Measurements from ENCODE around the gene S100P. TPM values are rescaled to one million over a fixed set of nuclear protein-coding genes. Genes with fewer than 3 reads are reported as not detected.

Gene S100P
- total RNA-seq, 2 experiments from 2014 or later = 165 to 176 TPM

DNA sequence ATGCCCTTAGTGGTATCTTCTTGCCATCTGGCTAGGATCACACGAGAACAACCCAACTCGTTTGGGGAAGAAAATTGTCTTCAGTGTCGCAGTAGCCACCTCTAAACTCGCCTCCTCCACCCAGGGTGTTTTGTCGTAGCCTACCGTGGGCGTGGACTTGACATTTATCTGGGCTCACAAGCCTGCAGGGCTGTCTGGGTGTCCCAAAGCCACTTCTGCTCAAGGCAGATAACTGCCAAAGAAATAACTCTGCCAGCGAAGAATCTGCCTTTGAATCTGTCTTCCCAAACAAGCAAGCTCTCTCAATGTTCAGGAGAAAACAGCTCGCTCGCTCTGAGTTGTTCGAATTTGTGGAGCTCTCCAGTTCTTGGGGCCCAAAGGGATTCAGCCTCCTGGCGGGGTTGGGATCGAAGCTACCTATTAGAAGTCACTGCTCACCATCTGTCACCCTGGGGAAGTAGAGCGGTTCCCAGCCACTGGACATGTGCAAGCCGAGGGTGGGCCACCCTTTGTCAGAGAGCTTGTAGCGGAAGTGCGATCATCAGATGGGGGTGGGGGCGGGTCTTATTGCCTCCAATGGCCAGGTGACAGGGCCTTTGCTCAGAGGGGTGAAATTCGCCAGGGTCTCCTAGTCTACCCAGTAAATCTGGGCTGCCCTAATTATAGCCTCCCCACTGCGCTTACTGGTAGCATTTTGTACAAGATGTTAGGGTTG, 37.1 kb downstream of the S100P start:
- Mint-ChIP-seq H3K4me3 (no peak overlapping the region), H3K27ac (no peak overlapping the region), H3K36me3 (ENCODE audit: low read depth) (no peaks in the 10 kb centered on the region), H3K4me1 (peaks cover 3% of the 10 kb centered on the region), H3K9me3 (no peaks in the 10 kb centered on the region), H3K27me3 (no peaks in the 10 kb centered on the region)
- ChIA-PET CTCF (interaction anchor here (3.0 kb wide), 1 partner anchor 143 kb away, joined by 8 read pairs; no protein-coding TSS in a partner anchor), POLR2A (no interaction called here)
- DNase-seq = no peak

DNA sequence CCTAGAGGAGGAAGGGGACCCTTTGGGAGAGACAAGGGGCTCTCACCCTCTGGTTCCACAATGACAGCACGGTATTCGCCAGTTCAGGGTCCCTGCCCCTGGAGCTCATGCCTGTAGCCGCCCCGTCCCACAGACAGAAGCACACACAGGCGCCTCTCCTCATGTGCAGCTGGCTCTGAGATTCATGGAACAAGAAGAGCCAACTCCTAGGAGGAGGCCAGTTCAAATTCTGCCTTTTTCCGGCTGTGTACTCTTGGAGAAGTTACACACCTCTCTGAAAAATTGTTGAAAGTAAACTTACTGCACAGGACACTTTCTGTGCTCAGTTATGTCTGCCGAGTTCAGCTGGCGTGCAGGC, 37.6 kb downstream of the S100P start:
- no peaks in the 10 kb centered on the region for H3K9me3 Mint-ChIP-seq
- no peaks in the 10 kb centered on the region for H3K27me3 Mint-ChIP-seq
- ChIA-PET CTCF (interaction anchor here (3.0 kb wide), 1 partner anchor 142 kb away, joined by 8 read pairs; no protein-coding TSS in a partner anchor), POLR2A (no interaction called here)
- no peak overlapping the region for H3K4me3 Mint-ChIP-seq
- H3K36me3 Mint-ChIP-seq (ENCODE audit: low read depth) = no peaks in the 10 kb centered on the region
- H3K4me1 Mint-ChIP-seq = peaks cover 3% of the 10 kb centered on the region
- DNase-seq = no peak
- H3K27ac Mint-ChIP-seq = no peak overlapping the region

DNA sequence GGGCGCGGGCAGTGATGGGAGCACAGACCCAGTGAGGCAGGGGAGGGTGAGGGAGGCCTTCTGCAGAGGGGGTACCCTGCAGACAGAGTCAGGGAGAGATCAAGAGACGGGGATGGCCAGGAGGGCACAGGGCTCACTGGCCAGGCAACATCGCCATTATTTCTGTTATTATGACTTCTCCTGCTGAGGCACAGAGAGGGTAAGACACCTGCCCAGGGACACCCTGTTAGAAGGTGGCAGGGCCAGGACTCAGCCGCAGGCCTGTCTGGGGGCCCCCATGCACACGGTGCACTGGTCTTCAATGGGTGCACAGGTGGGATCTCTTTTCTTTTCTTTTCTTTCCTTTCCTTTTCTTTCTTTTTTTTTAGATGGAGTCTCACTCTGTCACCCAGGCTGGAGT, 38.1 kb downstream of the S100P start:
- Mint-ChIP-seq H3K27ac (no peak overlapping the region), H3K9me3 (no peaks in the 10 kb centered on the region), H3K4me3 (no peak overlapping the region), H3K36me3 (ENCODE audit: low read depth) (no peaks in the 10 kb centered on the region), H3K4me1 (peaks cover 3% of the 10 kb centered on the region), H3K27me3 (no peaks in the 10 kb centered on the region)
- DNase-seq = no peak
- ChIA-PET CTCF (interaction anchor here (3.0 kb wide), 1 partner anchor 142 kb away, joined by 8 read pairs; no protein-coding TSS in a partner anchor), POLR2A (no interaction called here)

DNA sequence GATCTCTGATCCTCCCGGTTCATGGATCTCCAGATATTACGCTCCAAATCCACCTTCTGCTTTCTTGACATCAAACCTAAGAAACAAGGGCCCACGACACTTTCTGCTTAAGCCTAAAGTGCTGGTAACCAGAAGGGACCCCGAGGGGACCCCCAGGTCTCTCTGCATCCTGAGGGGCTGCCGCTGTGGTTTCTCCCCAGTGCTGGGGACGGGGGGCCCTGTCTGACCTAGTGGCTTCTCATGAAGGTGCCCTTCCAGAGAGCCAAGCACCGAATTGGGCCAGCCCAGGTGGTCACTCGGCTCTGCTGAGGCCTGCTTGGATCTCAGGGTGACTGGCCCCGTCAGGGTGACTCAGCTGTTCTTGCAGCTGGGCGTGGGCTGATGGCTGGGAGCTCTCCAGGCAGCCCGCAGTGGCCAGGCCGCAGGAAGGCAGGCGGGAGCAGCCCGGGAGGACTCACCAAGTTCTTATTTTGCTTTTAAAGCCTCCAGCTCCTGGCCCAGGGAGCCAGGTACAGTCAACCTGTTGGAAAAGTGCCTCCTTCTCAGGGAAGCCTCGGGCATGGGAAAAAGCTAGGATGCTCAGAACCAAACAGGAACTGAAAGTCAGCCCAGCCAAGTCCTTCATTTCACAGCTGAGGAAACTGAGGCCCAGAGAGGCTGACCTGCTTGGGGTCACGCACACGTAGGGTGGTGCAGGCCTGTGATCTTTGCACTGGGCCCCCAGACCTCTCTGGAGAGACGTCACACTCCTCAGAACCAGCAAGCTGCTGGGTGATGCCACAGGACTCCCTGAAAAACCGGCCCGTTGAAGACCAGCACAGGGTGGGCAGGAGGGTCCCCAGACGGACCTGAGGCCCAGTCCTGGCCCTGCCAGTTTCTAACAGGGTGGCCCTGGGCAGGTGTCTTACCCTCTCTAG, 39.0 kb downstream of the S100P start:
- Mint-ChIP-seq H3K9me3 (no peaks in the 10 kb centered on the region), H3K4me3 (no peak overlapping the region), H3K27me3 (peaks cover 2% of the 10 kb centered on the region), H3K27ac (no peak overlapping the region), H3K4me1 (peaks cover 3% of the 10 kb centered on the region), H3K36me3 (ENCODE audit: low read depth) (no peaks in the 10 kb centered on the region)
- ChIA-PET CTCF (no interaction called here), POLR2A (no interaction called here)
- no peak for DNase-seq

DNA sequence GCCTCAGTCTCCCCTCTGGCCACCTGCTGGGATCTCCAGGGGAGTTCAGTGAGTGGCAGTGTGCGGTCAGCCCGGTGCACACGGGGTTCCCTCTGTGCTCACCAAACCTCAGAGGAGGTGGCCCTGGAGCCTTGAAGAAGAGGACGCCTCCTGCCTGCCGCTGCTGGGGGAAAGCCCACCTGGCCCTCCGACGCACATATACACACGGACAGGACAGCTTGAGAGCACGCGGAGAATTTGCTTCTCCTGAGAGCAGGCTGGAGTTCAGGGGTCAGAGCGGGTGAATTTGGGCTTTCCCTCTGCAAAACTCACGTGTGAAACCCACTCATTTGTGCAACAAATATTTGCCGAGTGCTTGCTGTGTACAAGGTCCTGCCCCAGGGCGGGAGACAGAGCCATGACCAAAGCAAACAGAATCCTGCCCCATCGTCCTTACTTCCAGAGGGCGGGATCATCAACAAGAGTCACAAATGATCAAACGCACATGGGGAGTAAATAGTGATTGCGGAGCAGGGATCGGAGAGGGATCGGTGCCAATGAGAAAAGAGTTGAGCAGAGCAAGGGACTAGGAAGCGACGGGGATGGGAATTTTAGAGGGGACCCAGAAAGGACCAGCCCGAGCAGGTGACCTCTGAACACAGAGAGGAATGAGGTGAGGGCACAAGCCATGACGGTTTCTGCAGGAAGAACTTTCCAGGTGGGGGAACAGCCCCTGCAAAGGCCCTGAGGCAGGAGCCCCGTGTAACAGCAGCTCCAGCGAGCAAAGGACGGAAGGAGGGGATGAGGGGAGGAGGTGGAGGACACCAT, 39.9 kb downstream of the S100P start:
- POLR2A ChIA-PET = no interaction called here
- Mint-ChIP-seq H3K36me3 (ENCODE audit: low read depth) (no peaks in the 10 kb centered on the region), H3K27ac (no peak overlapping the region), H3K4me1 (no peaks in the 10 kb centered on the region), H3K27me3 (peaks cover 6% of the 10 kb centered on the region), H3K9me3 (no peaks in the 10 kb centered on the region), H3K4me3 (no peak overlapping the region)
- no peak for DNase-seq
- CTCF ChIA-PET = interaction anchor here (2.4 kb wide), 1 partner anchor 140 kb away, joined by 9 read pairs; no protein-coding TSS in a partner anchor

DNA sequence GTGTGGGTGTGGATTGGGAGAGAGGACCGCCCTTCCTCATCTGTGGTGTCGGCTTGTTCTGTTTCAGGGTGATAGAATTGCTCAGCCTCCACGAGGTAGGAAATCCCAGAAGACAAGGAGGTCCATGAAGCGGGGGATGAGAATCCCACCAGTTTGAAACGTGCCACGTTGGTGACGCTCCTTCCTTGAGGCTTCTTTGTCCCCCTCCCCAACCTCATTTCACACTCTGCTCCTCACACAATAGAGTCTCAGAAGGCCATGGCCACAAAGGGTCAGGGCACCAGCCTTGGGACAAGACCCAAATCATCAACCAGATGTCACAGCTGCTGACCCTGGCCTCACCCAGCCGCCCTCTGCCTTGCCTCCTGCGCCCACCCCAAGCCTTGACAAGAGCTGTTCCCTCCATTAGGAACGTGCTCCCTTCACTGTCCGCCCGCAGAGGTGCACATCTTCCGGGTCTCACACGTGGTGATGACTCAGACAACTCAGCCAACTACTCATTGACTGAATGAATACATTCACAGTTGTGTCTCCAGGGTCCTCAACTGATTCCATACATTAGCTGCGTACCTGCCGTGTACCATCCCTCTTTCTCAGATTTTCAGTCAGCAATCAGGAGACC, 40.6 kb downstream of the S100P start:
- Mint-ChIP-seq H3K27me3 (peaks cover 6% of the 10 kb centered on the region), H3K4me3 (no peak overlapping the region), H3K27ac (no peak overlapping the region), H3K36me3 (ENCODE audit: low read depth) (no peaks in the 10 kb centered on the region), H3K9me3 (no peaks in the 10 kb centered on the region), H3K4me1 (no peaks in the 10 kb centered on the region)
- no peak for DNase-seq
- POLR2A ChIA-PET = interaction anchor here (1.0 kb wide), 1 partner anchor 17 kb away, joined by 3 read pairs; no protein-coding TSS in a partner anchor
- CTCF ChIA-PET = interaction anchor here (1.5 to 2.4 kb wide), 2 partner anchors 9 to 139 kb away, joined by 4 to 9 read pairs; no protein-coding TSS in a partner anchor

DNA sequence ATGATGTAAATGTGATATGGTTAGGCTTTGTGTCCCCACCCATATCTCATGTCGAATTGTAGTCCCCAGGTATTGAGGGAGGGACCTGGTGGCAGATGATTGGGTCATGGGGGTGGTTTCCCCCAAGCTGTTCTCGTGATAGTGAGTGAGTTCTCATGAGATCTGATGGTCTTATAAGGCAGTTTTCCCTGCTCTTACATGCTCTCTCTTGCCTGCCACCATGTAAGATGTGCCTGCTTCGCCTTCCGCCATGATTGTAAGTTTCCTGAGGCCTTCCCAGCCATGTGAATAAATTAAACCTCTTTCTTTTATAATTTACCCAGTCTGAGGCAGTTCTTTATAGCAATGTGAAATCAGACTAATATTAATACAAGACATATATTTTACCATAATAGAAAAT, 46.2 kb downstream of the S100P start:
- Mint-ChIP-seq H3K9me3 (no peaks in the 10 kb centered on the region), H3K4me1 (peaks cover 10% of the 10 kb centered on the region), H3K4me3 (no peak overlapping the region), H3K36me3 (ENCODE audit: low read depth) (no peaks in the 10 kb centered on the region), H3K27me3 (peaks cover 6% of the 10 kb centered on the region), H3K27ac (no peak overlapping the region)
- POLR2A ChIA-PET = no interaction called here
- no peak for DNase-seq
- CTCF ChIA-PET = no interaction called here

DNA sequence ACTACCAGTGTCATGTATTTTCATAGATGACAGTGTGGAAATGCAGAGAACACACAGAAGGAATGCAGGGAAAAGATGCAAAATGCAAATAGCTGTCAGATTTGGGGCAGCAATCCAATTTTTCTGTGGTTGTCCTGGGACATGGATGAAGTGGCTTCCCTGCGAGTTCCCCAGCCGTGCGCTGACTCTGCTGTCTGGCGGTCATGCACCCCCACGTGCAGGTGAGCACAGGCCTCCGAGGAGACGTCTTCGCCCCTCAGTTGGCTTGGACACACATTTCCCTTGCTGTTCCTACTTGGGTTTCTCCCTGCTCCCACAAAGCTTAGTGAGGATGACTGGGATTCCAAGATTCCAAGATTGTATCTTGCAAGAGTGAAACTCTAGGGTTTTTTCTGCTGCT, 46.7 kb downstream of the S100P start:
- H3K27ac Mint-ChIP-seq = no peak overlapping the region
- H3K27me3 Mint-ChIP-seq = peaks cover 7% of the 10 kb centered on the region
- H3K4me1 Mint-ChIP-seq = peaks cover 12% of the 10 kb centered on the region
- POLR2A ChIA-PET = no interaction called here
- no peaks in the 10 kb centered on the region for H3K36me3 Mint-ChIP-seq (ENCODE audit: low read depth)
- H3K9me3 Mint-ChIP-seq = no peaks in the 10 kb centered on the region
- CTCF ChIA-PET = no interaction called here
- DNase-seq = no peak
- no peak overlapping the region for H3K4me3 Mint-ChIP-seq

DNA sequence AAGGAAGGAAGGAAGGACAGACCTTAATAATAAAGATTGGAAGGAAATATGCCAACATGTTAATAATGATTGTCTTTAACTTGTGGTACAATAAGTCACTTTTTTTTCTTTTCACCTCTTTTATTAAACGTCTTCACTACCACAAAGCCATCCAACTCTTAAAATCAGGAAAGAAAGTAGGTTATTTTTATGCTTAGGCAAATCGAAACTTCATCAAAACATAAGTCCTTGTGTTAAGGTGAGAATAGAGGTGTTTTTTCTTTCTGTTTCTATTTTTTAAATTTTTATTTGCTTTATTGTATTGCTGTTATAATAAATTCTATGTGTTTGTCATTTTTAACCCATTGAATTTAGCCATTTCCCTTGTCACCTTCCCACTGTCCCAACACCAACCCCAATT, 48.8 kb downstream of the S100P start:
- Mint-ChIP-seq H3K27ac (no peak overlapping the region), H3K36me3 (ENCODE audit: low read depth) (no peaks in the 10 kb centered on the region), H3K4me3 (no peak overlapping the region), H3K4me1 (peaks cover 12% of the 10 kb centered on the region), H3K9me3 (no peaks in the 10 kb centered on the region), H3K27me3 (peaks cover 5% of the 10 kb centered on the region)
- POLR2A ChIA-PET = no interaction called here
- DNase-seq = no peak
- CTCF ChIA-PET = interaction anchor here (1.6 kb wide), 1 partner anchor 131 kb away, joined by 4 read pairs; no protein-coding TSS in a partner anchor

DNA sequence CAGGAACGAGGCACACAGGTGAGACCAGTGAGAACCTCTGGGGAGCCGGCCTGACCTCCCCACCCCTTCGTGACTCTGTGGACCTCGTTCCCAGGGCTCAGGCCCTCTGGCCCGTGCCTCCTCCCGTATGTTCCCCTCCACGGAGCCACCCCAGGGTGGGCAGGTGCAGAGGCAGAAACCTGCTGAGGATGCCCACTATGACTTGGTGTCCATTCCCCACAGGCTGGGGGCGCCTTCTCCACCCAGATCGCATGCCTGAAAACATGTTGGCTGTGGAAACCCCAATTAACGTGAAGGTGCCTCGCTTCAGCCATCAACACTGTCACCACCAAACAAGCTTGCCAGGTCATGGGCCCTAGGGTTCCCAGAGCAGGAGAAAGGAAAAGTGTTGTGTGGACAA, 49.3 kb downstream of the S100P start:
- no peak overlapping the region for H3K27ac Mint-ChIP-seq
- ChIA-PET POLR2A (no interaction called here), CTCF (interaction anchor here (0.7 to 1.6 kb wide), 3 partner anchors 8 to 1250 kb away, joined by 4 read pairs; no protein-coding TSS in a partner anchor)
- no peaks in the 10 kb centered on the region for H3K9me3 Mint-ChIP-seq
- DNase-seq = no peak
- peaks cover 4% of the 10 kb centered on the region for H3K27me3 Mint-ChIP-seq
- peaks cover 12% of the 10 kb centered on the region for H3K4me1 Mint-ChIP-seq
- no peaks in the 10 kb centered on the region for H3K36me3 Mint-ChIP-seq (ENCODE audit: low read depth)
- no peak overlapping the region for H3K4me3 Mint-ChIP-seq
